HG03064 (cell line): ENCODE measurements around the gene KHDC1L.
"Not testable (repeated sequence)": the region's sequence is repeated elsewhere in the genome, so short reads cannot be mapped to it uniquely, and the experiment has no call there.

Experiments used
- ATAC-seq: cut with Tn5 transposase; IDR thresholded peaks from one replicate; pipeline ENCODE4 v1.9.1; 2021; ENCODE audit warnings: low read depth; ENCODE audit not compliant: unreplicated experiment

The KHDC1L gene

DNA sequence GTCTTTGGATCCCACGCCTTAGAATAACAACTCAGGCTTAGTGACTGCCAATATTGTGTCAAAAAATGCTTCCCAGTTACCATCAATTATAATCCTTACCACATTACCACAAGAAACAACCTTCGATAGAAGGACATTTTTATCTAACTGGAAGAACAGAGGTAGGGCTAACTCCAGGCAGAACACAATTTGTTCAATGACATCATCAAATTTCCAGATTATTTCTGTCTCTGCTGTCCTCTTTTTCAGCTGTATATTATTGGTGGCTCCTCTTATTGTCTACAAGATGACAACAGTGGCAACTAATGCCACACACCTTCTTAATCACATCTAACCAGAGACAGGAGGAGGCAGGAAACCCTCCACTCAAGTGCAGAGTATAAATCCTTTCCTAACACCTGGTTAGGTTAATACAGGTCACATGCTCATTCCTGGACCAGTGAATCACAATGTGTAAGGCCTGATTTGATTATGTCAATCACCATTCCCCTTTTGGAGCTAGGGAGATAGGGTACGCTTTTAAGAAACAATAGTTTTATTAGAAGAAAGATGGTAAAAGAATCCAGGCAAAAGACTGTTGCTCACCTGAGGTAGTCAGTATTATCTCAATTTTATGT, 18.0 kb downstream of the KHDC1L start:
- ATAC-seq = no peak

- no peak for ATAC-seq
Observed at GRCh38 chr6:73204252-73204651, 21.0 kb downstream of the KHDC1L start.

DNA sequence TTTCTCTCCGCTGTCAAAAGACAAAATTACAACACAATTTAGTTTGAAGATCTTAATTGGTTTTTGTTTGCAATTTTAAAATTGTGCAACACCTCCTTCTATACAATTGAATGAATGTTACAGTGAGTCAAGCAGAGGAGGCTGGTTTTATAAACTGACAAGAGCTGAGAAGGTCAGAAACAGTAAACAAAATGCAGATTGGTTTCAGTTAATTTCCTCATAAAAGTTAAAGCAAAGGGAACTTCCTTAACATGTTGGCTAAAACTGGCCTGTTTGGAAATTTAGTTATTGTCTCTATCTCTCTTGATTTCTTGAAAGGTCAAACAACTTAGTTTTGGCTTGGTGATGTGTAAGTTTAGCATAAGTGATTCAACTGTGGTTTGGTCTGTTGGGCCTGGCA, 22.2 kb downstream of the KHDC1L start:
- ATAC-seq = no peak

- ATAC-seq = no peak
Observed at GRCh38 chr6:73200735-73201134, 24.6 kb downstream of the KHDC1L start.

GRCh38 chr6:73200247-73200646, 25.0 kb downstream of the KHDC1L start:
- no peak for ATAC-seq

- no peak for ATAC-seq
Observed at GRCh38 chr6:73194744-73195143, 30.6 kb downstream of the KHDC1L start.

- not testable (repeated sequence) for ATAC-seq
Observed at GRCh38 chr6:73193302-73193701, 32.0 kb downstream of the KHDC1L start.

GRCh38 chr6:73182021-73182607, 43.2 kb downstream of the KHDC1L start:
- peak; percentile 58 for ATAC-seq

DNA sequence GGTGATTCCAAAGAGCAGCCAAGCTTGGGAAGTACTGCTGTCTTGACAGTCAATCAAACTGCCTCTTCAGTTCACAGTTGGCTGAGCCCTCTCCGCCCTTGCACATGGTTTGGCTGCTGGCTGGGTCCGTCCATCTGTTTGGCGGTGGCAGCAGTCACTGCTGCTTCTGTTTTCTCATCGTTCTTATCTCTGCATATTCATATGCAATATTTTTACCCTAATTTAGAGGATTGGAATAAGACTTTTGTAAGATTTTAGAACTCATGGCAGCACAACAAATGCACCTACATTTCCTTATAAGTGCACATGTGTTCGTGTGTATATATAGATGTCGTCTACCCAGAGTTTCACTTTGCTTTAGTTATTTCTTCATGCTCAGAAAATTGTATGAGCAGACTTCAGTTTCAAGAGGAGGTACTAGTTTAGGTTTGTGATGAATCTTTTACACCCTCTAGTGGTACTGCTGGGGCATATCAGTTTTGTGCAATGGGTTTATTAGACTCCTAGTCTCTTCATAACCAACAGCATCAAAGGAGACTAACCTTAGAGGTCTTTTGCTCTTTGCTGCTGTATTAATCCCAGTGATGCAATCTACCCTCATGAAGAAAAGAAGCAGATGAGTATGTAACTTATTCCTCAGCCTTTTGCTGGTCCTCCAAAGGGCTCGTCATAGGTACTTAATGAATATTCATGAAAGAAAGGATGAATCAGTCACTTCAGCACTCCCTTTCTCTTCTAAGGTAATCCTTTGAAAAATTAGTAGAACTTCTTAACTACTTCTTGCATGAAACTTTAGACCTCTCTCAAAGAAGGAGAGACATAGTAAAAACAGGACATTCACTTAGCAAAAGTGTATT, 44.3 kb downstream of the KHDC1L start:
- ATAC-seq = peak; percentile 73

- ATAC-seq = no peak
Observed at GRCh38 chr6:73180076-73180738, 45.1 kb downstream of the KHDC1L start.

DNA sequence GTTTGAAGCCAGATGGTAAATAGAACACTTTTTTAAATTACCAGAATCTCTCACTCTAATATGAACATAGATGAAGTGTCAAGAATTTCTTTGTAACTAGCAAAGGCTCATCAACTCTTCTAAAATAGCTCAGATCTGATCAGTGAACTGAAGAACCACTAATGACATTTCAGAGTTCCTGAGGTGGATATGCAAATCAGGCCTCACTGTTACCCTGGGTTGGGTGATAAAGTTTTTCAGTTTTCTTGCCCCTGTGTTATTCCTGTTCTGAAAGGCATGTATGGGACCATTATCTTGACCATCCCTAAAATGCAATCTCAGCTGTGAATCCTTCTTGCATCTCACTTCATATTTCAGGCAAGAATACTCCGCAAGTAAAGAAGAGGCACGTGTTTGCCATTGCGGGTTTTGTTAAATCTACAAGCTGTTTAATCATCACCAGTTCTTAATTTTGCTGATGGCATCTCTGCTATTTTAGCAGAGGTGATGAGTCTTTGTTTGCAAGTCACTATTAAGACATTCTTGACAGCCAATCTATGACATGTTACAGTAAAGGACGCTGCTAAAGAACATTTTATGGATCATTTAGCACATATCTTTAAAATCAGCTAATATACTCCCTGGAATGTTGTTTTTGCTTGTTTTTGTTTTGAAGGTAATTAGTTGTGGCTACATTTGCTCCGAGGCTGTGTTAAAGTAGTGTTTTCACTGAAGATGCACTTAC, 47.9 kb downstream of the KHDC1L start:
- ATAC-seq = peak; percentile 60

- no peak for ATAC-seq
Observed at GRCh38 chr6:73176057-73176456, 49.2 kb downstream of the KHDC1L start.

- no peak for ATAC-seq
Observed at GRCh38 chr6:73174646-73175045, 50.6 kb downstream of the KHDC1L start.
